Brain microvascular endothelial cell (primary cell): ENCODE measurements around the gene WDR26.
"Not testable (repeated sequence)": the region's sequence is repeated elsewhere in the genome, so short reads cannot be mapped to it uniquely, and the experiment has no call there.

Experiments used
- DNase-seq: peaks from one replicate; pipeline ENCODE4 v3.0.0-alpha.2; 2020
- H3K27ac ChIP-seq: fragments of 250-450 bp; sonication (Bioruptor Pico); 2 replicates; pipeline ENCODE4 v1.5.1; 2020; ENCODE audit warnings: mild to moderate bottlenecking, moderate library complexity
- H3K27me3 ChIP-seq: fragments of 250-450 bp; sonication (Bioruptor Pico); replicated peaks from 2 replicates; pipeline ENCODE4 v1.5.1; 2020; ENCODE audit warnings: mild to moderate bottlenecking
- H3K36me3 ChIP-seq: fragments of 250-450 bp; sonication (Bioruptor Pico); replicated peaks from 2 replicates; pipeline ENCODE4 v1.5.1; 2020; ENCODE audit warnings: mild to moderate bottlenecking
- H3K4me3 ChIP-seq: 2 replicates; pipeline ENCODE4 v1.5.1; 2011; ENCODE audit warnings: low read depth, mild to moderate bottlenecking, control low read depth, low read length, moderate library complexity
- in situ Hi-C: cut with HindIII; loops from 2 replicates; pipeline ENCODE4 v1.10.0; 2017; ENCODE audit warnings: low sequenced_read_pairs, low pct_ligation_motif_present
- TF ChIP-seq, protein P1 (sequence below): IDR thresholded peaks from 2 replicates; pipeline ENCODE4 v1.5.1; 2011; ENCODE audit warnings: low read depth, mild to moderate bottlenecking, moderate library complexity, low read length, control low read depth, inconsistent platforms; ENCODE audit errors: missing control alignments

WDR26 gene

DNA sequence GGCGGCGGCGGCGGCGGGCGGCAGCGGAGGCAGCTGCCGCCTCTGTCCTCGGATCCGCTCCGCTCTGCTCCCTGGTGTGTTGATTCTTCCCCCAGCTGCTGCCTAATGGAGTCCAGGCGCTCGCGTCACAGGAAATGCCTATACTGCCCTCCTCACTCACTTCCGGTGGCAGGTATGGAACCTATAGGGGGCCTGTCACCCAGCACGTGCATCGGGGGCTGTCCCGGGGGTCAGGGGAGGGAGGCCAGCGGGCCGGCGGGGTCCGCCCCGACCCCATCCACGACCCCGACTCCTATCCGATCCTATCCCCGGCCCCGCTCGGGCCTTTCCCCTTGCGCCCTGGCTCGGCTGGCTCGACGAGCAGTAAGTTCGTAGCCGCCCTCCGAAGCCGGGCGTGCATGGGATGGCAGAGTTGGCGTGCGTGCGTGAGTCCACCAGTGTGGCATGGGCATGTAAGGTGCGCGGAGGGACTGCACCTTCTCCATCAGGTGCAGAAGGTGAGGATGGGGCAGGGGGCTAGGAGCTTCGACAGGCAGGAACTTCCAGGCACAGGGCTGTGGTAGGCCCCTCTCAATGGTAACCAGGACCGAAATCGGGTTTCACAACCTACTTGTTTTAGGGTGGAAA lies at the start of gene WDR26:
WDR26 (minus strand) TSS at position 107 of the 627 bp plus-strand sequence.
- Histone ChIP-seq H3K4me3 (peak within 1 kb of the TSS; percentile 84), H3K27me3 (no peaks in the 10 kb centered on the region), H3K36me3 (peaks cover 4% of the 10 kb centered on the region), H3K27ac (peak within 1 kb of the TSS; percentile 78)
- DNase-seq, result peak; percentile 78
- TF ChIP-seq, protein P1, sequence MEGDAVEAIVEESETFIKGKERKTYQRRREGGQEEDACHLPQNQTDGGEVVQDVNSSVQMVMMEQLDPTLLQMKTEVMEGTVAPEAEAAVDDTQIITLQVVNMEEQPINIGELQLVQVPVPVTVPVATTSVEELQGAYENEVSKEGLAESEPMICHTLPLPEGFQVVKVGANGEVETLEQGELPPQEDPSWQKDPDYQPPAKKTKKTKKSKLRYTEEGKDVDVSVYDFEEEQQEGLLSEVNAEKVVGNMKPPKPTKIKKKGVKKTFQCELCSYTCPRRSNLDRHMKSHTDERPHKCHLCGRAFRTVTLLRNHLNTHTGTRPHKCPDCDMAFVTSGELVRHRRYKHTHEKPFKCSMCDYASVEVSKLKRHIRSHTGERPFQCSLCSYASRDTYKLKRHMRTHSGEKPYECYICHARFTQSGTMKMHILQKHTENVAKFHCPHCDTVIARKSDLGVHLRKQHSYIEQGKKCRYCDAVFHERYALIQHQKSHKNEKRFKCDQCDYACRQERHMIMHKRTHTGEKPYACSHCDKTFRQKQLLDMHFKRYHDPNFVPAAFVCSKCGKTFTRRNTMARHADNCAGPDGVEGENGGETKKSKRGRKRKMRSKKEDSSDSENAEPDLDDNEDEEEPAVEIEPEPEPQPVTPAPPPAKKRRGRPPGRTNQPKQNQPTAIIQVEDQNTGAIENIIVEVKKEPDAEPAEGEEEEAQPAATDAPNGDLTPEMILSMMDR, result peak; percentile 31
- in situ Hi-C loops, result no loop called here

DNA sequence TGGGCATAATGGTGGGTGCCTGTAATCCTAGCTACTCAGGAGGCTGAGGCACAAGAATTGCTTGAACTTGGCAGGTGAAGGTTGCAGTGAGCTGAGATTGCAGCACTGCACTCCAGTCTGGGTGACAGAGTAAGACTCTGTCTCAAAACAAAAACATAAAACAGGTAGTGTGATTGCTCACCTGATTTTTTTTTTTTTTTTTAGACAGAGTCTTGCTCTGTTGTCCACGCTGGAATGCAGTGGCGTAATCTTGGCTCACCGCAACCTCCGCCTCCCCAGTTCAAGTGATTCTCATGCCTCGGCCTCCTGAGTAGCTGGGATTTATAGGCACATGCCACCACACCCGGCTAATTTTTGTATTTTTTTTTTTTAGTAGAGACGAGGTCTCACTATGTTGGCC lies 48.6 kb upstream of the WDR26 start:
- DNase-seq, H3K36me3 ChIP-seq, in situ Hi-C loops, H3K4me3 ChIP-seq, H3K27me3 ChIP-seq, H3K27ac ChIP-seq: not testable (repeated sequence)

DNA sequence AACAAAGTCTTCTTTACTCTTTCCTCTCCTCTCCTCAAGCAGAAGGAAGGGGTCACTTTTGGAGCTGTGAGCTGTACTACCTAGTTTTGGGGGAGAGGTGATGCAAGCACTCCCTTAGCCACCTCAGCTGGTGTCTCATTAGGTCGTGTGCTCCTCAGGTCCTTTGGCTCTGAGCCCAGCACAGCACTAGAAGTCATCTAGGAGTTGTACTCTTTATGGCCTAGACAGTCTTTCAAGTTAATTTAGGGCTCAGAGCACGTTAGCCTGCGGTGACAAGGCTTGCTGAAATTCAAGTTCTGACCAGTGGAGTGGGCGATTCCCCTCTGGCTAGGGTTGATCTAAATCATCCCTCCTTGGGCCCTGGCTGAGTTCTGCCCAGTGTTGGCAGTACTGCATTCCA lies 48.0 kb upstream of the WDR26 start:
- no peak overlapping the region for H3K4me3 ChIP-seq
- no peaks in the 10 kb centered on the region for H3K27me3 ChIP-seq
- no peak overlapping the region for H3K27ac ChIP-seq
- no peak for DNase-seq
- in situ Hi-C loops, result no loop called here
- TF ChIP-seq, protein P1, result no peak
- no peaks in the 10 kb centered on the region for H3K36me3 ChIP-seq

GRCh38 chr1:224481601-224482000 lies 47.0 kb upstream of the WDR26 start:
- in situ Hi-C loops, result no loop called here
- DNase-seq, result no peak
- no peak overlapping the region for H3K4me3 ChIP-seq
- H3K27ac ChIP-seq, result no peak overlapping the region
- TF ChIP-seq, protein P1, result no peak
- no peaks in the 10 kb centered on the region for H3K36me3 ChIP-seq
- no peaks in the 10 kb centered on the region for H3K27me3 ChIP-seq

GRCh38 chr1:224480888-224481459 lies 46.4 kb upstream of the WDR26 start:
- H3K36me3 ChIP-seq, in situ Hi-C loops, DNase-seq, H3K4me3 ChIP-seq, H3K27me3 ChIP-seq, H3K27ac ChIP-seq: not testable (repeated sequence)

GRCh38 chr1:224480200-224480599 lies 45.6 kb upstream of the WDR26 start:
- in situ Hi-C loops, H3K4me3 ChIP-seq, H3K36me3 ChIP-seq, DNase-seq, H3K27me3 ChIP-seq, H3K27ac ChIP-seq: not testable (repeated sequence)

GRCh38 chr1:224472806-224473205 lies 38.2 kb upstream of the WDR26 start:
- no peak overlapping the region for H3K4me3 ChIP-seq
- in situ Hi-C loops, result no loop called here
- H3K27ac ChIP-seq, result no peak overlapping the region
- DNase-seq, result no peak
- TF ChIP-seq, protein P1, result no peak
- no peaks in the 10 kb centered on the region for H3K36me3 ChIP-seq
- no peaks in the 10 kb centered on the region for H3K27me3 ChIP-seq
